ENCODE results near the gene DOCK11.
"Not testable (repeated sequence)": the region's sequence is repeated elsewhere in the genome, so short reads cannot be mapped to it uniquely, and the experiment has no call there.

DOCK11 gene

GRCh38 chrX:118574666-118575065 is 79.1 kb downstream of the DOCK11 start:
- Histone ChIP-seq H3K27me3 (ENCODE audit: insufficient read depth, low read length, poor library complexity, severe bottlenecking) (no peaks in the 10 kb centered on the region), H3K9me2 (replicated peaks; ENCODE audit: low read depth, low read length) (no peaks in the 10 kb centered on the region), H3K9ac (ENCODE audit: low read depth, low read length, poor library complexity, severe bottlenecking) (no peak overlapping the region), H3K36me3 (ENCODE audit: insufficient read depth, low read length) (peaks cover 3% of the 10 kb centered on the region; the same call in 1 of the 2 replicates), H3K4me3 (ENCODE audit: low read length, poor library complexity, severe bottlenecking) (no peak overlapping the region), H3K79me2 (ENCODE audit: insufficient read depth, low read length) (no peaks in the 10 kb centered on the region), H3F3A (ENCODE audit: low read depth) (no peaks in the 10 kb centered on the region), H3K9me3 (ENCODE audit: insufficient read depth, low read depth, low read length) (no peaks in the 10 kb centered on the region), H3K4me1 (ENCODE audit: insufficient read depth, low read length, poor library complexity, severe bottlenecking) (no peaks in the 10 kb centered on the region), H2AFZ (ENCODE audit: low read length) (no peak overlapping the region), H4K20me1 (ENCODE audit: insufficient read depth, low read length, poor library complexity, severe bottlenecking) (no peaks in the 10 kb centered on the region), H3K4me2 (ENCODE audit: low read depth, low read length, poor library complexity, severe bottlenecking) (no peak overlapping the region)
- TF ChIP-seq CTCF (conservative IDR thresholded peaks at IDR 0.05; ENCODE audit: low read length) (no peak), EZH2phosphoT487 (IDR thresholded peaks at IDR 0.05; ENCODE audit: borderline replicate concordance) (no peak)

GRCh38 chrX:118577041-118577440 is 81.4 kb downstream of the DOCK11 start:
- Histone ChIP-seq H3K4me1 (ENCODE audit: insufficient read depth, low read length, poor library complexity, severe bottlenecking) (no peaks in the 10 kb centered on the region), H3K9ac (ENCODE audit: low read depth, low read length, poor library complexity, severe bottlenecking) (no peak overlapping the region), H2AFZ (ENCODE audit: low read length) (no peak overlapping the region), H3K9me2 (replicated peaks; ENCODE audit: low read depth, low read length) (no peaks in the 10 kb centered on the region), H3K79me2 (ENCODE audit: insufficient read depth, low read length) (no peaks in the 10 kb centered on the region), H3F3A (ENCODE audit: low read depth) (no peaks in the 10 kb centered on the region), H3K9me3 (ENCODE audit: insufficient read depth, low read depth, low read length) (no peaks in the 10 kb centered on the region), H3K4me2 (ENCODE audit: low read depth, low read length, poor library complexity, severe bottlenecking) (no peak overlapping the region), H4K20me1 (ENCODE audit: insufficient read depth, low read length, poor library complexity, severe bottlenecking) (no peaks in the 10 kb centered on the region), H3K27me3 (ENCODE audit: insufficient read depth, low read length, poor library complexity, severe bottlenecking) (no peaks in the 10 kb centered on the region), H3K4me3 (ENCODE audit: low read length, poor library complexity, severe bottlenecking) (no peak overlapping the region), H3K36me3 (ENCODE audit: insufficient read depth, low read length) (peaks cover 3% of the 10 kb centered on the region; the same call in 1 of the 2 replicates)
- TF ChIP-seq CTCF (conservative IDR thresholded peaks at IDR 0.05; ENCODE audit: low read length) (no peak), EZH2phosphoT487 (IDR thresholded peaks at IDR 0.05; ENCODE audit: borderline replicate concordance) (no peak)

- TF ChIP-seq CTCF (conservative IDR thresholded peaks at IDR 0.05; ENCODE audit: low read length), result no peak
- no peak for TF ChIP-seq EZH2phosphoT487 (IDR thresholded peaks at IDR 0.05; ENCODE audit: borderline replicate concordance)
- H3K9me3 ChIP-seq (ENCODE audit: insufficient read depth, low read depth, low read length), result no peaks in the 10 kb centered on the region
- H3K9ac ChIP-seq (ENCODE audit: low read depth, low read length, poor library complexity, severe bottlenecking), result no peak overlapping the region
- H4K20me1 ChIP-seq (ENCODE audit: insufficient read depth, low read length, poor library complexity, severe bottlenecking), result no peaks in the 10 kb centered on the region
- no peak overlapping the region for H3K4me3 ChIP-seq (ENCODE audit: low read length, poor library complexity, severe bottlenecking)
- no peaks in the 10 kb centered on the region for H3K36me3 ChIP-seq (ENCODE audit: insufficient read depth, low read length)
- H3K27me3 ChIP-seq (ENCODE audit: insufficient read depth, low read length, poor library complexity, severe bottlenecking), result no peaks in the 10 kb centered on the region
- no peaks in the 10 kb centered on the region for H3K79me2 ChIP-seq (ENCODE audit: insufficient read depth, low read length)
- H3K4me1 ChIP-seq (ENCODE audit: insufficient read depth, low read length, poor library complexity, severe bottlenecking), result no peaks in the 10 kb centered on the region
- no peaks in the 10 kb centered on the region for H3F3A ChIP-seq (ENCODE audit: low read depth)
- H3K9me2 ChIP-seq (replicated peaks; ENCODE audit: low read depth, low read length), result no peaks in the 10 kb centered on the region
- H2AFZ ChIP-seq (ENCODE audit: low read length), result no peak overlapping the region
- no peak overlapping the region for H3K4me2 ChIP-seq (ENCODE audit: low read depth, low read length, poor library complexity, severe bottlenecking)
Observed at GRCh38 chrX:118579417-118579816, 83.8 kb downstream of the DOCK11 start.

GRCh38 chrX:118582926-118583325 is 87.3 kb downstream of the DOCK11 start:
- H3K27me3 ChIP-seq (ENCODE audit: insufficient read depth, low read length, poor library complexity, severe bottlenecking); H4K20me1 ChIP-seq (ENCODE audit: insufficient read depth, low read length, poor library complexity, severe bottlenecking); H3K4me1 ChIP-seq (ENCODE audit: insufficient read depth, low read length, poor library complexity, severe bottlenecking); H3K79me2 ChIP-seq (ENCODE audit: insufficient read depth, low read length); H3K9me3 ChIP-seq (ENCODE audit: insufficient read depth, low read depth, low read length); H3F3A ChIP-seq (ENCODE audit: low read depth); H3K4me3 ChIP-seq (ENCODE audit: low read length, poor library complexity, severe bottlenecking); H3K4me2 ChIP-seq (ENCODE audit: low read depth, low read length, poor library complexity, severe bottlenecking); H3K9ac ChIP-seq (ENCODE audit: low read depth, low read length, poor library complexity, severe bottlenecking); H3K9me2 ChIP-seq (replicated peaks; ENCODE audit: low read depth, low read length); H2AFZ ChIP-seq (ENCODE audit: low read length): not testable (repeated sequence)
- H3K36me3 ChIP-seq (ENCODE audit: insufficient read depth, low read length), result peaks cover 12% of the 10 kb centered on the region; the same call in 1 of the 2 replicates
